ENCODE results near the gene CAMTA1.

CAMTA1 gene

GRCh38 chr1:7652515-7653098, 867.4 kb downstream of the CAMTA1 start:
- H3K36me3 Mint-ChIP-seq = no peaks in the 10 kb centered on the region
- ATAC-seq = no peak
- no peak overlapping the region for H3K4me3 Mint-ChIP-seq
- no peak overlapping the region for H3K27ac Mint-ChIP-seq
- no peaks in the 10 kb centered on the region for H3K4me1 Mint-ChIP-seq
- DNase-seq (ENCODE audit: low spot score in 2 of 2) = no peak
- no peaks in the 10 kb centered on the region for H3K9me3 Mint-ChIP-seq

DNA sequence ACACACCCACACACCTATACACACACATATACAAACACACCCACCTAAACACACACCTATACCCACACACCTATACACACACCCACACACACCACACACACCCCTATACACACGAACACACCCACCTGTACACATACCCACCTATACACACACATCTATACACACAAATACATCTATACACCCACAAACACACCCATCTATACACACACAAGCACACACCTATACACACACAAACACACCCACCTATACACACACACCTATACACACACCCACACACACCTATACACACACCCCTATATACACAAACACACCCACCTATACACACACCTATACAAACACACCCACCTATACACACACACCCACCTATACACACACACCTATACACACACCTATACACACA, 869.5 kb downstream of the CAMTA1 start:
- Mint-ChIP-seq H3K36me3 (no peaks in the 10 kb centered on the region), H3K4me3 (no peak overlapping the region)

GRCh38 chr1:7655354-7655753, 870.1 kb downstream of the CAMTA1 start:
- Mint-ChIP-seq H3K27ac (no peak overlapping the region), H3K36me3 (no peaks in the 10 kb centered on the region), H3K4me3 (no peak overlapping the region), H3K9me3 (no peaks in the 10 kb centered on the region), H3K4me1 (no peaks in the 10 kb centered on the region)
- DNase-seq (ENCODE audit: low spot score in 2 of 2) (no peak), ATAC-seq (no peak)

More for the DNA sequence above, 869.5 kb downstream of the CAMTA1 start:
- no peak for DNase-seq (ENCODE audit: low spot score in 2 of 2)
- ATAC-seq = no peak
- H3K4me1 Mint-ChIP-seq = no peaks in the 10 kb centered on the region
- no peak overlapping the region for H3K27ac Mint-ChIP-seq
- no peaks in the 10 kb centered on the region for H3K9me3 Mint-ChIP-seq

- Mint-ChIP-seq H3K9me3 (no peaks in the 10 kb centered on the region), H3K27ac (no peak overlapping the region), H3K4me3 (no peak overlapping the region), H3K4me1 (peaks cover 5% of the 10 kb centered on the region), H3K36me3 (no peaks in the 10 kb centered on the region)
- no peak for ATAC-seq
- no peak for DNase-seq (ENCODE audit: low spot score in 2 of 2)
Observed at GRCh38 chr1:7656557-7657215, 871.4 kb downstream of the CAMTA1 start.

DNA sequence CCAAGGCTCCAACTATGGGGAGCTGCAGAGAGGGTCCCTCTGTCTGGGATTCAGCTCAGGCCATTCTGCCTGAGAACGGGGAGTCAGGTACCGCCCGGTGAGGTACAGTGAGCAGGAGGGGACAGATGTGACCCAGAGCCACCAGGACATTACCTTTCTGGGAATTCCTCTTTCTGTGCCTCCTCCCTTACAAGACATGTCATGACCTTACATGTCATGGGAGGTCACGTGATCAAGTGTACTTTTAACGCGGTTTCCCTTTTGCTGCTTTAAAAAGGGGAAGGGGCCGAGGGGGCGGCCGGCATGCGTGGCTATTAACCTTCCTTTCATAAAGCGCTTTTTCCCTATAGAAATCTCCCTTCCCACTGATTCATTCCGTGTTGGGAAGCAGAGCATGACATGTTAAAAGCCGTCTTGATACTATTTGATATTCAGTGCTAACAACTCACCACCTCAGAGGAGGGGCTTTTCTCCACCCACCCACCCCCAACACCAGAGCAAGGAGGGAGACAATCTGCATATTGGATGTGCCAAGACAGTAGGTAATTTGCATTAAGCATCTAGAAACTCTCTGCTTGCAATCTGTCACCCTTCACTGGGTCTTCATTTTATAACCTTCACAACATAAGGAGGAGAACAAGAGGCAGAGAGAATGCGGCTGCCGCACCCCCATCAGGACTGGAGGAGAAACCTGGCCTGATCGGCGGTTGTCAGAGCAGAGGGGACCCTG, 872.2 kb downstream of the CAMTA1 start:
- Mint-ChIP-seq H3K27ac (no peak overlapping the region), H3K36me3 (no peaks in the 10 kb centered on the region), H3K9me3 (no peaks in the 10 kb centered on the region), H3K4me3 (no peak overlapping the region), H3K4me1 (peaks cover 5% of the 10 kb centered on the region)
- no peak for DNase-seq (ENCODE audit: low spot score in 2 of 2)
- ATAC-seq = no peak

DNA sequence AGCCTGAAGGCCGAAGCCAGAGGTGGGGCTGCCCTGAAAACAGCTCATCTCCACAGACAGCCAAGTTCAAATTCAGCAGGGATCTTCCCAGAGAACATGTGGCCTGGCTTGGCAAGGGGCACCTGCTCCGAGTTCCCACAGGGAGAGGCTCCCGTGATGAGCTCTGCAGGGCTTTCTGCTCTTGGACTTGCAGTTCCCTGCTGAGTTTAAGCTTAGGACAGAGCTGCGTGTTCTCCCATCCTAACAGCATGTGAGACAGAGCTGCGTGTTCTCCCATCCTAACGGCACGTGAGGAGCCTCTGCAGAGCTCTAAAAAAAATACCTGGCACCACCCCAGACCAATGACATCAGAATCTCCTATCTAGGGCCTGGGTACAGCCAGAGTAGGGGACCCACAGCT, 872.8 kb downstream of the CAMTA1 start:
- no peak for ATAC-seq
- Mint-ChIP-seq H3K27ac (no peak overlapping the region), H3K4me3 (no peak overlapping the region), H3K9me3 (no peaks in the 10 kb centered on the region), H3K36me3 (no peaks in the 10 kb centered on the region), H3K4me1 (peaks cover 5% of the 10 kb centered on the region)
- DNase-seq (ENCODE audit: low spot score in 2 of 2) = no peak

DNA sequence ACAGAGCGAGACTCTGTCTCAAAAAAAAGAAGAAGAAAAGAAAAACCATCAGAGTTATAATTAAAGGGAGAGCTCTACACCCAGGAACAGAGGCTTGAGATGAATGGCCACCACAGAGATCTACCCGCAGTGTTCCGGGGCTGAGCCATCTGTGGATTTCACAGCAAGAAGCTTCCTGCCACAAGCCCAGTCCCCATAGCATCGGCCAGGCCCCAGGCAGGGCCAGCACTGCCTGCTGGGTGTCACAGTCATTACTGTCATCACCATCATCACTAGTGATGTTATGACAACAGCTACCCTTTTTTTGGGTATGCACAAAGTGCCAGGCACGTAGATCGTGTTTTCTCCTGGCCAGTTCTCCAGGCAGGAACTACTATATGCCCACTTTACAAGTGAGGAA, 874.3 kb downstream of the CAMTA1 start:
- DNase-seq (ENCODE audit: low spot score in 2 of 2) (no peak), ATAC-seq (peak; percentile 91)
- Mint-ChIP-seq H3K27ac (no peak overlapping the region), H3K9me3 (no peaks in the 10 kb centered on the region), H3K36me3 (no peaks in the 10 kb centered on the region), H3K4me1 (peaks cover 5% of the 10 kb centered on the region), H3K4me3 (no peak overlapping the region)

DNA sequence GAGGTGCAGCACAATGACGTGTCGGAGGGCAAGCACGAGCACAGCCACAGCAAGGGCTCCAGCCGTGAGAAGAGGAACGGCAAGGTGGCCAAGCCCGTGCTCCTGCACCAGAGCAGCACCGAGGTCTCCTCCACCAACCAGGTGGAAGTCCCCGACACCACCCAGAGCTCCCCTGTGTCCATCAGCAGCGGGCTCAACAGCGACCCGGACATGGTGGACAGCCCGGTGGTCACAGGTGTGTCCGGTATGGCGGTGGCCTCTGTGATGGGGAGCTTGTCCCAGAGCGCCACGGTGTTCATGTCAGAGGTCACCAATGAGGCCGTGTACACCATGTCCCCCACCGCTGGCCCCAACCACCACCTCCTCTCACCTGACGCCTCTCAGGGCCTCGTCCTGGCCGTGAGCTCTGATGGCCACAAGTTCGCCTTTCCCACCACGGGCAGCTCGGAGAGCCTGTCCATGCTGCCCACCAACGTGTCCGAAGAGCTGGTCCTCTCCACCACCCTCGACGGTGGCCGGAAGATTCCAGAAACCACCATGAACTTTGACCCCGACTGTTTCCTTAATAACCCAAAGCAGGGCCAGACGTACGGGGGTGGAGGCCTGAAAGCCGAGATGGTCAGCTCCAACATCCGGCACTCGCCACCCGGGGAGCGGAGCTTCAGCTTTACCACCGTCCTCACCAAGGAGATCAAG, 878.3 kb downstream of the CAMTA1 start:
- Mint-ChIP-seq H3K9me3 (no peaks in the 10 kb centered on the region), H3K4me1 (peaks cover 11% of the 10 kb centered on the region), H3K27ac (no peak overlapping the region), H3K36me3 (peaks cover 6% of the 10 kb centered on the region), H3K4me3 (no peak overlapping the region)
- no peak for ATAC-seq
- DNase-seq (ENCODE audit: low spot score in 2 of 2) = no peak

- Mint-ChIP-seq H3K9me3 (no peaks in the 10 kb centered on the region), H3K27ac (no peak overlapping the region), H3K4me1 (peaks cover 16% of the 10 kb centered on the region), H3K4me3 (no peak overlapping the region), H3K36me3 (peaks cover 6% of the 10 kb centered on the region)
- ATAC-seq (no peak), DNase-seq (ENCODE audit: low spot score in 2 of 2) (no peak)
Observed at GRCh38 chr1:7664147-7664892, 879.1 kb downstream of the CAMTA1 start.

DNA sequence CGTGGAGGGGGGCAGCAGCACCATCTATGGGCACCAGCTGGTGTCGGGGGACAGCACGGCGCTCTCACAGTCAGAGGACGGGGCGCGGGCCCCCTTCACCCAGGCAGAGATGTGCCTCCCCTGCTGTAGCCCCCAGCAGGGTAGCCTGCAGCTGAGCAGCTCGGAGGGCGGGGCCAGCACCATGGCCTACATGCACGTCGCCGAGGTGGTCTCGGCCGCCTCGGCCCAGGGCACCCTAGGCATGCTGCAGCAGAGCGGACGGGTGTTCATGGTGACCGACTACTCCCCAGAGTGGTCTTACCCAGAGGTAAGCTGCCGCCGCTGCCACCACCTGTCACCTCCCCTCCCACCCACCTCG, 879.6 kb downstream of the CAMTA1 start:
- DNase-seq (ENCODE audit: low spot score in 2 of 2) (no peak), ATAC-seq (no peak)
- Mint-ChIP-seq H3K4me1 (peaks cover 21% of the 10 kb centered on the region), H3K27ac (no peak overlapping the region), H3K9me3 (no peaks in the 10 kb centered on the region), H3K36me3 (peaks cover 6% of the 10 kb centered on the region), H3K4me3 (no peak overlapping the region)

DNA sequence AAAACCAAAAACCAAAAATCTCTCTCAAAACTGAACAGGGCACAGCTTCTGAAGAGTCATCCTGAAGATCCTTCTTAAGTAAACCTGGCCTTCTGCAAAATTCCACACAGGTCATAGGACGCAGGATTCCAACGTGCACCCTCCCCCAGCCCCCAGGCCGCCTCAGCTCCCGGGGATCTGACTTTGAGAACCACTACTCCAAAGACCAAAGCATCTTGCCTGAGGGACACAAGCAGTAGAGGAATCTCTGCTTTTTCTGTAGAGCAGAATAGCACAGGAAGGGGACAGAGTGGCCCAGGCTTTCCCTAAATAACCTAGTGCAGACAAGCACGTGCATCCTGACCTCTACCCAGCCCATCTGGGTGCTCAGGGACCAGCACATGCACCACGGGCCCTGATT, 881.0 kb downstream of the CAMTA1 start:
- no peak for ATAC-seq

DNA sequence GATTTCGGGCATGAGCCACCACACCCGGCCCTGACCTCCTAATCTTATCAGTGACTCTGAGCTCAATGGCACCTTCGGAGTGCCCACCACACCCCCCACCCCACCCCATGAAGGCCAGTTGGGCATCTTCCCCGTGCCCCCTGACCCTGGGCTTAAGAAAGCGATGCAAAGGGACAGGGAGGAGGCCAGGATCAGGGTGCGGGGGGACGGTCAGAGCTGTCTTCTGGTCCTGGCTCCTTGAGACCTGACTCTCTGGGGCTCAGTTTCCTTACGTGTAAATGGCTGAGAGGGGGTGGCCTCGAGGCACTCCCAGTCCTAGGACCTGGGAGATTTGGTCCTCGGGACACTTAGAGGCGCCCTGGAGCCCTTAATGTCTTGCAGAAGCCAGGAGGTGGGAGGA, 881.9 kb downstream of the CAMTA1 start:
- ATAC-seq (no peak), DNase-seq (ENCODE audit: low spot score in 2 of 2) (no peak)
- H3K4me1 Mint-ChIP-seq = peaks cover 29% of the 10 kb centered on the region
- no peaks in the 10 kb centered on the region for H3K9me3 Mint-ChIP-seq
- H3K36me3 Mint-ChIP-seq = peaks cover 6% of the 10 kb centered on the region
- no peak overlapping the region for H3K27ac Mint-ChIP-seq
- H3K4me3 Mint-ChIP-seq = no peak overlapping the region

More for the DNA sequence above, 881.0 kb downstream of the CAMTA1 start:
- no peak for DNase-seq (ENCODE audit: low spot score in 2 of 2)
- H3K27ac Mint-ChIP-seq = no peak overlapping the region
- H3K36me3 Mint-ChIP-seq = peaks cover 6% of the 10 kb centered on the region
- H3K4me3 Mint-ChIP-seq = no peak overlapping the region
- H3K9me3 Mint-ChIP-seq = no peaks in the 10 kb centered on the region
- H3K4me1 Mint-ChIP-seq = peaks cover 23% of the 10 kb centered on the region

DNA sequence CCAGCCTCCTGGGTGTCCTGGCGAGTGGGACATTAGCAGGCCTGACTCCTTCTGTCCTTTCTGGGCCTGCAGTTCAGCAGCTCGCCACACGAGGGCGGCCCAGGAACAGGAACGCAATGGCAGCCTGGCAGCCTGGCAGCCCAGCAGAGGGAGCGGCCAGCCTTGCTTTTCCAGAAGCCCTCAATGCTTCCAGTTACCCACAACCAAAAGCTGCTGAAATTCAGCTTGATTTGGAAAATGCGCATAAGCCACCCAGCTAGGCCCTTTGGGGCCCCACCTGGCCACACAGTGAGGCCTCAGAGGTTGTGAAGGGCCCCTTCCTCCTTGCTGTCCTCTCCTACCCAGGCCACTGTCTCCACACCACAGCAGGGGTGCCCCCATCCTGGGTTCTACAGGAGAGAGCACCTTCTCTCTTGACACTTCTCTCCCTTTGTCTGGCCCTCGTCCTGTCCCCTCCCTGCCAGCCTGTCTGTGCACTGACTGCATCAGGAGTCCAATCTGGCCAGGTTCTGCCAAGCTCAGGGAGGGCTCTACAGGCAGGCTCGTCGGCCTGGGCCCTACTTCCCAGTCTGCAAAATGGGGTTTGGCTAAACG, 882.5 kb downstream of the CAMTA1 start:
- peaks cover 6% of the 10 kb centered on the region for H3K36me3 Mint-ChIP-seq
- peaks cover 33% of the 10 kb centered on the region for H3K4me1 Mint-ChIP-seq

GRCh38 chr1:7669559-7670311, 884.5 kb downstream of the CAMTA1 start:
- peak overlapping the region; percentile 68 for H3K27ac Mint-ChIP-seq
- H3K4me3 Mint-ChIP-seq = peak overlapping the region; percentile 58
- DNase-seq (ENCODE audit: low spot score in 2 of 2) (peak; percentile 59 to 76), ATAC-seq (peak; percentile 73)
- H3K4me1 Mint-ChIP-seq = peaks cover 38% of the 10 kb centered on the region
- H3K9me3 Mint-ChIP-seq = no peaks in the 10 kb centered on the region
- H3K36me3 Mint-ChIP-seq = peaks cover 6% of the 10 kb centered on the region

More for the DNA sequence above, 882.5 kb downstream of the CAMTA1 start:
- peak; percentile 95 for DNase-seq (ENCODE audit: low spot score in 2 of 2)
- Mint-ChIP-seq H3K4me3 (no peak overlapping the region), H3K27ac (peak overlapping the region; percentile 58), H3K9me3 (no peaks in the 10 kb centered on the region)
- ATAC-seq = peak; percentile 73
